ENCODE data around the gene TWF1. TPM values are rescaled to one million over a fixed set of nuclear protein-coding genes. Genes with fewer than 3 reads are reported as not detected.

TWF1 gene
- total and polyA plus RNA-seq, 2 of the 4 experiments (the other 2 are of a cell fraction) = 67.0 to 141 TPM

- TF ChIP-seq NFE2L2 (IDR thresholded peaks at IDR 0.05; ENCODE audit: low read depth, low read length) (no peak), CHD1 (IDR thresholded peaks at IDR 0.05; ENCODE audit: low read depth, low read length) (no peak), SMC3 (IDR thresholded peaks at IDR 0.05; ENCODE audit: low read depth, low read length) (no peak)
Measured at GRCh38 chr12:43758728-43759563, 47.2 kb downstream of the TWF1 start, which contains the start of the genes IRAK4 and PUS7L (continued).

- in situ Hi-C loops (cut with MboI; ENCODE audit: low sequenced_read_pairs) = no loop called here
- POLR2A ChIA-PET (ENCODE audit: unreplicated experiment) = no interaction called here
- H3K27ac ChIP-seq (ENCODE audit: insufficient read depth, low read length) = peak overlapping the region; percentile 58
Measured at GRCh38 chr12:43758247-43758727, 47.8 kb downstream of the TWF1 start.

More at GRCh38 chr12:43758247-43758727, 47.8 kb downstream of the TWF1 start:
- H3K4ac ChIP-seq (ENCODE audit: low read depth, low read length) = peak overlapping the region; percentile 75
- peak overlapping the region; percentile 55 for H2BK5ac ChIP-seq (ENCODE audit: low read depth, low read length, poor library complexity, severe bottlenecking)
- peak overlapping the region; percentile 94 for H3K4me2 ChIP-seq (ENCODE audit: low read depth, low read length)
- peaks cover 9% of the 10 kb centered on the region for H3K4me1 ChIP-seq (ENCODE audit: control insufficient read depth, insufficient read depth, low read length)
- TF ChIP-seq MAZ (IDR thresholded peaks at IDR 0.05; ENCODE audit: borderline replicate concordance, low read depth, low read length) = no peak
- TF ChIP-seq MXI1 (IDR thresholded peaks at IDR 0.05; ENCODE audit: borderline replicate concordance, low read depth, low read length) = peak; percentile 90
- no peak for TF ChIP-seq RFX5 (IDR thresholded peaks at IDR 0.05; ENCODE audit: low read depth, low read length)
- TF ChIP-seq SMC3 (IDR thresholded peaks at IDR 0.05; ENCODE audit: low read depth, low read length) = no peak
- TF ChIP-seq RAD21 (IDR thresholded peaks at IDR 0.05; ENCODE audit: low read length) = no peak
- H3K9me1 ChIP-seq (ENCODE audit: insufficient read depth, low read length) = peaks cover 6% of the 10 kb centered on the region; the same call in 1 of the 2 replicates
- H4K5ac ChIP-seq (ENCODE audit: low read depth, low read length) = peak overlapping the region; percentile 60; the same call in 1 of the 2 replicates
- H3K14ac ChIP-seq (replicated peaks; ENCODE audit: low read depth, low read length) = peak overlapping the region; percentile 62
- H3K9me3 ChIP-seq (ENCODE audit: control insufficient read depth, insufficient read depth, low read length) = no peaks in the 10 kb centered on the region
- H2AK5ac ChIP-seq (ENCODE audit: low read depth, low read length) = peak overlapping the region; percentile 51
- H3K79me1 ChIP-seq (ENCODE audit: low read depth in 1 of 2, low read length in 2 of 2) = peaks cover 34 to 38% of the 10 kb centered on the region in 2 experiments
- 0% methylated on average over 8 of the region's 18 CpGs; no CpG with 5 or more reads in 1 of the 2 experiments for WGBS, 2 experiments (ENCODE audit: extremely low coverage in 2 of 2, insufficient read length in 1 of 2)
- peak overlapping the region; percentile 80 for H3K23ac ChIP-seq (ENCODE audit: low read depth, low read length)
- dilution Hi-C loops (cut with HindIII; ENCODE audit: low sequenced_read_pairs, unreplicated experiment) = no loop called here
- peak overlapping the region; percentile 82 for H3K9ac ChIP-seq (ENCODE audit: low read depth, low read length)
- no peaks in the 10 kb centered on the region for H3K27me3 ChIP-seq (ENCODE audit: control insufficient read depth, insufficient read depth, low read length)
- CTCF ChIA-PET = interaction anchor here (0.6 to 0.7 kb wide), 2 partner anchors 10 to 1336 kb away, joined by 3 to 6 read pairs; no protein-coding TSS in a partner anchor
- peak overlapping the region; percentile 73; the same call in 1 of the 2 replicates for H3K56ac ChIP-seq (ENCODE audit: extremely low read depth, insufficient read depth, low read length)
- H2BK15ac ChIP-seq (ENCODE audit: low read depth, low read length) = peak overlapping the region; percentile 12; the same call in 1 of the 3 replicates
- peak overlapping the region; percentile 71 for H2AK9ac ChIP-seq (replicated peaks; ENCODE audit: low read depth, low read length, poor library complexity)
- no TSS peak for BruUV-seq (replicated peaks)
- no peaks in the 10 kb centered on the region for H3K36me3 ChIP-seq (ENCODE audit: control insufficient read depth, insufficient read depth, low read length)
- H4K20me1 ChIP-seq (ENCODE audit: insufficient read depth, low read length) = no peaks in the 10 kb centered on the region
- peak; percentile 38 for DNase-seq
- H2AFZ ChIP-seq (replicated peaks; ENCODE audit: low read length, poor library complexity) = peak overlapping the region; percentile 93
- H2BK120ac ChIP-seq (ENCODE audit: low read depth, low read length) = 0 out of 2 replicates have a peak overlapping the region, but pooled peaks have one; percentile 1
- peak; percentile 37 for ATAC-seq (ENCODE audit: low read depth)
- peak overlapping the region; percentile 80 for H3K4me3 ChIP-seq (ENCODE audit: insufficient read depth, low read depth, low read length)
- intact Hi-C loops (cut with micrococcal nuclease) = loop anchor here (1.0 to 2.0 kb wide), 2 partner anchors 16 to 49 kb away; partner anchors contain the start of gene TWF1
- peak overlapping the region; percentile 40 for H3K18ac ChIP-seq (ENCODE audit: low read depth, low read length)
- no peak overlapping the region; the same call in 1 of the 2 replicates for H2BK20ac ChIP-seq (ENCODE audit: low read depth, low read length)
- H4K8ac ChIP-seq (ENCODE audit: low read depth in 2 of 2, low read length in 2 of 2) = peak overlapping the region; percentile 79 to 90
- peak overlapping the region; percentile 13 for H4K91ac ChIP-seq (ENCODE audit: insufficient read depth, low read depth, low read length)
